Measurements from ENCODE around the gene ADORA2B. TPM values are rescaled to one million over a fixed set of nuclear protein-coding genes. Genes with fewer than 3 reads are reported as not detected.

ADORA2B gene
- total RNA-seq, 2 donors from 2014 or later = 1.3 to 14.6 TPM

DNA sequence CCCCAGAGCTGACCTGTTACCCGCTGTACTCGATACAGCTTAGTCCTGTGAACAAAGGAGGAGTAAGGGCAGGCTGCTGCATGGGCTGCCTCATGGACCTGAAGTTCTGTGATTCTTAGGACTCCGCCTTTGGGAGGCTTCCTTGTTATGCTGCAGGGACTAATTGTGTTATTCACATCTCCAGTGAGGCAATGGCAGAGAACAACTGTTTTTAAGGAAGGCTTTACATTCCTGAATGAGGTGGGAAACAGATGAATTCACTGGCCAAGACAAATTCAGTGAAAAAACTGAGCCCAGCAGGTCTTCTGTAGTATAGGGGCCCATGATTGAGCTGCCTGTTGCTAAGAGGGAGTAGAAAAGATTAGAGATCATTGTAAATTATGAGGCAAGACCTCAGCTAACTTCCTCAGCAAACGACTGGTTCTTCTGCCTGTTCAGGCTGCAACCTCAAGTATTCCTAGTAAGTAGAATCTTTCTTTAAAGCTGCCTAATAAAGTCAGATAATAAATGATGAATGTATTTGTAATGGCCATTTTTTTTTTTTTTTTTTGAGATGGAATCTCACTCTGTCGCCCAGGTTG, 26.3 kb downstream of the ADORA2B start:
- intact Hi-C loops (cut with DNase I) = no loop called here
- Histone ChIP-seq H3K4me3 (no peak overlapping the region), H3K4me1 (replicated peaks) (no peaks in the 10 kb centered on the region), H3K9me3 (no peaks in the 10 kb centered on the region), H3K27ac (no peak overlapping the region), H3K36me3 (no peaks in the 10 kb centered on the region), H3K27me3 (replicated peaks; ENCODE audit: insufficient read depth) (no peaks in the 10 kb centered on the region)
- DNase-seq (ENCODE audit: low spot score) = no peak
- WGBS = 69% methylated on average over 5 of the region's 5 CpGs
- TF ChIP-seq, protein P1, sequence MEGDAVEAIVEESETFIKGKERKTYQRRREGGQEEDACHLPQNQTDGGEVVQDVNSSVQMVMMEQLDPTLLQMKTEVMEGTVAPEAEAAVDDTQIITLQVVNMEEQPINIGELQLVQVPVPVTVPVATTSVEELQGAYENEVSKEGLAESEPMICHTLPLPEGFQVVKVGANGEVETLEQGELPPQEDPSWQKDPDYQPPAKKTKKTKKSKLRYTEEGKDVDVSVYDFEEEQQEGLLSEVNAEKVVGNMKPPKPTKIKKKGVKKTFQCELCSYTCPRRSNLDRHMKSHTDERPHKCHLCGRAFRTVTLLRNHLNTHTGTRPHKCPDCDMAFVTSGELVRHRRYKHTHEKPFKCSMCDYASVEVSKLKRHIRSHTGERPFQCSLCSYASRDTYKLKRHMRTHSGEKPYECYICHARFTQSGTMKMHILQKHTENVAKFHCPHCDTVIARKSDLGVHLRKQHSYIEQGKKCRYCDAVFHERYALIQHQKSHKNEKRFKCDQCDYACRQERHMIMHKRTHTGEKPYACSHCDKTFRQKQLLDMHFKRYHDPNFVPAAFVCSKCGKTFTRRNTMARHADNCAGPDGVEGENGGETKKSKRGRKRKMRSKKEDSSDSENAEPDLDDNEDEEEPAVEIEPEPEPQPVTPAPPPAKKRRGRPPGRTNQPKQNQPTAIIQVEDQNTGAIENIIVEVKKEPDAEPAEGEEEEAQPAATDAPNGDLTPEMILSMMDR (IDR thresholded peaks at IDR 0.05) = no peak
- TF ChIP-seq POLR2AphosphoS5 (IDR thresholded peaks at IDR 0.05) = no peak
- no peak for TF ChIP-seq POLR2A (IDR thresholded peaks at IDR 0.05)

DNA sequence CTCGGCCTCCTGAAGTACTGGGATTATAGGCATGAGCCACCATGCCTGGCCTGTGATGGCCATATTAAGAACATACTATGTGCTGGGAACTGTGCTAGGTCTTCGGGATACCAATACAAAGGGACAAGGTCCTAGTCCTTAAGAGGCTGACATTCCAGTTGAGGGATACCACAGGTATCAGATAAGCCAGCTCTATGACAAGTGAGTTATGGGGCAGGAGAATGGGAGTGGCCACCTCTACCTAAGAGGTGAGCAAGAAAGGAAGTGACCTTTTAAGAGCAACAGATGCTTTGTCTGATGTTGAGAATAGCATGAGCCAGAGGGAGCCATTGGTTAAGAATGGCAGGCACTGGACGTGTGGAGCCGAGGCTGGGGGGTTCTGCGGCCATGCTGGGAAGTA, 27.0 kb downstream of the ADORA2B start:
- TF ChIP-seq POLR2A (IDR thresholded peaks at IDR 0.05) = no peak
- TF ChIP-seq, protein P1 (IDR thresholded peaks at IDR 0.05) = no peak
- no peak for TF ChIP-seq POLR2AphosphoS5 (IDR thresholded peaks at IDR 0.05)
- 98% methylated on average over 5 of the region's 5 CpGs for WGBS

DNA sequence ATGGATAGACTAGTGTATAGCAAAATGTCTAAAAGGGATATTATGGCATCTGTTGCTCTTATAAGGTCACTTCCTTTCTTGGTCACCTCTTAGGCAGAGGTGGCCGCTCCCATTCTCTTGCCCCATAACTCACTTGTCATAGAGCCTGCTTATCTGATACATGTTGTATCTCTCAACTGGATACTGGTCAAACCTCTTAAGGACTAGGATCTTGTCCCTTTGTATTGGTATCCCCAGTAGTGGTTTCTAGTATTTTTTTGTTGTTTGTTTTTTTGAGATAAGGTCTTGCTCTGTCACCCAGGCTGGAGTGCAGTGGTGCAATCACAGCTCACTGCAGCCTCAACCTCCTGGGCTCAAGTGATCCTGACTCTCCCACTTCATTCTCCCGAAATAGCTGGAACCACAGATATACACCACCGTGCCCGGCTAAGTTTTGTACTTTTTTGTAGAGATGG, 27.6 kb downstream of the ADORA2B start:
- intact Hi-C loops (cut with DNase I) = no loop called here
- H3K36me3 ChIP-seq = no peaks in the 10 kb centered on the region

More for the DNA sequence above, 27.0 kb downstream of the ADORA2B start:
- no peaks in the 10 kb centered on the region for H3K4me1 ChIP-seq (replicated peaks)
- no peak for DNase-seq (ENCODE audit: low spot score)
- no peaks in the 10 kb centered on the region for H3K27me3 ChIP-seq (replicated peaks; ENCODE audit: insufficient read depth)
- no peaks in the 10 kb centered on the region for H3K36me3 ChIP-seq
- H3K27ac ChIP-seq = no peak overlapping the region
- intact Hi-C loops (cut with DNase I) = no loop called here
- H3K4me3 ChIP-seq = no peak overlapping the region
- no peaks in the 10 kb centered on the region for H3K9me3 ChIP-seq

DNA sequence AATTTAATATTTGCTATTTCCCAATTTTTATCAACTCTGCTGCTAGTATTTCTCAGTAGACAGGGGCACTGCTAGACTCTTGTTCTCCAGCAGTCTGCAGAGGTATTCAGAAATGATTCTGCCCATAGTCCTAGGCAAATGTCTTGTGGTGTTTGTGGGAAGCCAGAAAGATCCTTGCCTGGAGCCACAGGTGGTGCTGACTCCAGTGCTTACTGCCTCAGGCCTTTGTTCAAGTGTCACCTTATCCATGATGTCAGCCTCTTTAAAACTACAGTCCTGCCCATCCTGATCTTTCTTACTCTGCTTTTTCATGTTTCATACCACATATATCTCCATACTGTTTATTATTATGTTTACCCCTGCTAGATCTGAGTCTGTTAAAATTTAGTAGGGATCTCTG, 28.1 kb downstream of the ADORA2B start:
- TF ChIP-seq, protein P1 (IDR thresholded peaks at IDR 0.05) = no peak
- TF ChIP-seq POLR2A (IDR thresholded peaks at IDR 0.05) (no peak), POLR2AphosphoS5 (IDR thresholded peaks at IDR 0.05) (no peak)
- DNase-seq (ENCODE audit: low spot score) = no peak
- Histone ChIP-seq H3K9me3 (no peaks in the 10 kb centered on the region), H3K27ac (no peak overlapping the region), H3K27me3 (replicated peaks; ENCODE audit: insufficient read depth) (no peaks in the 10 kb centered on the region), H3K4me3 (no peak overlapping the region), H3K4me1 (replicated peaks) (no peaks in the 10 kb centered on the region), H3K36me3 (no peaks in the 10 kb centered on the region)
- intact Hi-C loops (cut with DNase I) = no loop called here

More for the DNA sequence above, 27.6 kb downstream of the ADORA2B start:
- no peak overlapping the region for H3K4me3 ChIP-seq
- no peaks in the 10 kb centered on the region for H3K27me3 ChIP-seq (replicated peaks; ENCODE audit: insufficient read depth)
- TF ChIP-seq, protein P1 (IDR thresholded peaks at IDR 0.05) = no peak
- TF ChIP-seq POLR2AphosphoS5 (IDR thresholded peaks at IDR 0.05) = no peak
- TF ChIP-seq POLR2A (IDR thresholded peaks at IDR 0.05) = no peak
- DNase-seq (ENCODE audit: low spot score) = no peak
- H3K27ac ChIP-seq = no peak overlapping the region
- H3K9me3 ChIP-seq = no peaks in the 10 kb centered on the region
- H3K4me1 ChIP-seq (replicated peaks) = no peaks in the 10 kb centered on the region
- WGBS = 95% methylated on average over 4 of the region's 4 CpGs

DNA sequence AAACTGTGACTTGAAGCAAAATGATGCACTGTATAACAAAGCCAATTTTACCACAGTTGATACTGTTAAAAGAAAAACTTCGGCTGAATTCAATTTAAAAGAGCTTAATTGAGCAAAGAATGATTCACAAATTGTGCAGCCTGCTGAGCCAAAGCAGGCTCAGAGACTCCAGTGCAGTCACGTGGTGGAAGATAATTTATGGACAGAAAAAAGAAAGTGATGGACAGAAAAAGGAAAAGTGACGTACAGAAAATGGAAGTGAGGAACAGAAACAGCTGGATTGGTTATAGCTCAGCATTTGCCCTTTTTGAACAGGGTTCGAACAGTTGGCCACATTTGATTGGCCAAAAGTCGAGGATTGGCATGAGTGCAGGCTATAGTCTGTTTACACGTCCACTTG, 28.9 kb downstream of the ADORA2B start:
- intact Hi-C loops (cut with DNase I) = no loop called here
- Histone ChIP-seq H3K4me1 (replicated peaks) (no peaks in the 10 kb centered on the region), H3K36me3 (no peaks in the 10 kb centered on the region), H3K4me3 (no peak overlapping the region), H3K27ac (no peak overlapping the region), H3K9me3 (no peaks in the 10 kb centered on the region), H3K27me3 (replicated peaks; ENCODE audit: insufficient read depth) (no peaks in the 10 kb centered on the region)
- DNase-seq (ENCODE audit: low spot score) = no peak
- WGBS = 78% methylated on average over 6 of the region's 6 CpGs
- TF ChIP-seq, protein P1 (IDR thresholded peaks at IDR 0.05) = no peak
- TF ChIP-seq POLR2A (IDR thresholded peaks at IDR 0.05) (no peak), POLR2AphosphoS5 (IDR thresholded peaks at IDR 0.05) (no peak)

Measured in prostate gland (tissue), 2 donors.